Measurements from ENCODE around the gene KIAA1586.
"Not testable (repeated sequence)": the region's sequence is repeated elsewhere in the genome, so short reads cannot be mapped to it uniquely, and the experiment has no call there.

Gene KIAA1586

DNA sequence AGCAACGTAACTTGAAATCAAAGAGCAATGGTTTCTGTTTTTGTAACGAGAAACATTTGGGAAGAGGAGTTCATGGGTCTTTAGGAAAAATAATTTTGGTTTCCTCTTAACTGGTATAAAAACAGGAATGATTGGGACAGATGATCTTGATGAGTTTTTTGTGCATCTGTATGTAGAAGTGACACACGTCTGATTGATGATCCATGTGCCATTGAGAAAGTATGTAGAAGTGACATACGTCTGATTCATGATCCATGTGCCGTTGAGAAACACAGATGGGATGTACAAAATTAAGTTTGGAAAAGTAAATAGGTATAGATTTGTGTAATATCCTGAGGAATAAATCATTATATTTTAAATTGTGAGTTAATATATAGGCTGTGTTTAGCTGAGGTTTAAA, 2.1 kb downstream of the KIAA1586 start:
- DNase-seq, result no peak

- DNase-seq, result no peak
Measured at GRCh38 chr6:57063847-57064246, 17.4 kb downstream of the KIAA1586 start.

DNA sequence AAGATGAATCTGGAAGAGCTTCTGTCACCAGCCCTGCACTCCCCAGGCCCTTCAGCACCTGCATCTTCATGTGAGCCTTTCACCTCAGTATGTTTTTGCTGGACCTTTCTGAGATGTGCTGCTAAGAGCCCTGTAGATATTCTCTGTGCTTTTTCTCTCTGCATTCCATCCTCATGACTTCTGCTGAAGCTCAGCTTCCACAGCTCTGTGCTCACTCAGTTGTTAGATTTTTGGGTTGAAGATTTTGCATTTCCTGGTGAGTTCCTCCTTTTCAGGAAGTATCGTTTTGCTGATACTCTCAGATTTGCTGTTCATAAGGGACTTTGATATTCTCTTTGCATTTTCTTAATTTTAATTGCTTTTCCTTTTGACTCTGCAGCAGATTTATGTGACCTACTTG, 18.3 kb downstream of the KIAA1586 start:
- DNase-seq, result no peak

GRCh38 chr6:57068061-57068460, 21.6 kb downstream of the KIAA1586 start:
- DNase-seq, result no peak

DNA sequence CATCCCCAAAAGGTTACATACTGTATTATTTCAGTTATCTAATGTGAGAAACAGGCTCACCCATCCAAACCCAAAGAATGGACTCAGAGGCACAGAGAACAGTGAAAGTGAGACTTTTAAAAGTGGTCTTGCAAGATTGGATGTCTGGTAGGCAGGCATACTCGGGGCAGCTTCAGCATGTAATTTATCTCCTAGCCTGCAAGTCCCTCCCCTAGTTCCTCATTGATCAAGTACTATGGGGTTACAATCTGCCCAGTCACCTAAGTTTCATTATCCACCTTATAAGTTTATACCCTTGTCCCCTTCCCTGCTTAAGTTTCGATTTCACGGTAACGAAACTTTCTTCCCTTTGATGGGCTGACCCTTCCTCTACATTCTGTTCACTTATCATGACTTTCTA, 22.7 kb downstream of the KIAA1586 start:
- DNase-seq, result no peak

GRCh38 chr6:57069920-57070331, 23.4 kb downstream of the KIAA1586 start:
- DNase-seq, result no peak

DNA sequence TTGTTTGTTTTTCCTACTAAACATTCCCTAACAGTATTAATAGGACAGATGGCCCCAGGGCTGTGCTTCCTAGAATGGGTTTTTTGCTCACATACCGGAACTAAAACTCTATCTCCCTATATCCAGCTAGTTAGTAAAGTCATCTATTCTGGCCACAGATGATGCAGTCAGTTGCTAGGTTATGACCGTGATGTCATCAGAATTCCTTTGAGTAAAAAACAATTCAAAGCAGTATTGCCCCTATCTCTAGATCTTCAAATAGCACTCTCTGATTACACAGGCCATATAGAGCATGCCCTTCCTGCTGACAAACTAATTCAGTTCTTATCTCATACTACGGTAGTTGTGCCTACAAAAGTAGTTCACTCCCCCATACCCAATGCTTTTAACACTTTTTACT, 25.6 kb downstream of the KIAA1586 start:
- no peak for DNase-seq

GRCh38 chr6:57074383-57074782, 27.9 kb downstream of the KIAA1586 start:
- DNase-seq, result no peak

- no peak for DNase-seq
Measured at GRCh38 chr6:57075092-57075491, 28.6 kb downstream of the KIAA1586 start.

- DNase-seq, result no peak
Measured at GRCh38 chr6:57078531-57079207, 32.2 kb downstream of the KIAA1586 start.

- DNase-seq, result no peak
Measured at GRCh38 chr6:57085471-57085870, 39.0 kb downstream of the KIAA1586 start.

DNA sequence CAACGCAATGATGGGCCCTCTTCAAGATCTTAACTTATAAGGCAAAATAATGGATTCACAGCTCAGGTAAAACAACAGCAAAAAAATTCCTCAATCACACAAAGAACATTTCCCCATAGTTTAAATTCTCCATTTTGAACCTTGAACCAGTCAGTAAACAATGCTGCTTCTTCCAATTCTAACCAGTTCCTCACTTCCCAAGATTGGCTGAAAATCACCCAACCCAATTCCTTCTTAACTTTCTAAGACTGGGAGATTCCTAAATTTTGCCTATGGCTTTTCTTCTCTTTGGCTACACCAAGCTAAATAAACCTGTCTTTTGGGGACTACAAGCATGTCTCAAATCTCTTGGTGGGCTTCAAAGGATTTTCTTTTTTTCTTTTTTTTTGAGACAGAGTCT, 40.4 kb downstream of the KIAA1586 start:
- DNase-seq, result no peak

DNA sequence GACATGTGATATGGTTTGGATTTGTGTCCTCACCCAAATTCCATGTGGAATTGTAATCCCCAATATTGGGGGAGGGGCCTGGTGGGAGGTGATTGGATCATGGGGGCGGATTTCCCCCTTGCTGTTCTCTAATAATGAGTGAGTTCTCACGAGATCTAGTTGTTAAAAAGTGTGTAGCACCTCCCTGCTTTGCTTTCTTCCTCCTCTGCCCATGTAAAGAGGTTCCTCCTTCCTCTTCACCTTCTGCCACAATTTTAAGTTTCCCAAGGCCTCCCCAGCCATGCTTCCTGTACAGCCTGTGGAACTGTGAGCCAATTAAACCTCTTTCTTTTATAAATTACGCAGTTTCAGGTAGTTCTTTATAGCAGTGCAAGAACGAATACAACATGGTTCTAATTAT, 41.4 kb downstream of the KIAA1586 start:
- DNase-seq, result no peak

DNA sequence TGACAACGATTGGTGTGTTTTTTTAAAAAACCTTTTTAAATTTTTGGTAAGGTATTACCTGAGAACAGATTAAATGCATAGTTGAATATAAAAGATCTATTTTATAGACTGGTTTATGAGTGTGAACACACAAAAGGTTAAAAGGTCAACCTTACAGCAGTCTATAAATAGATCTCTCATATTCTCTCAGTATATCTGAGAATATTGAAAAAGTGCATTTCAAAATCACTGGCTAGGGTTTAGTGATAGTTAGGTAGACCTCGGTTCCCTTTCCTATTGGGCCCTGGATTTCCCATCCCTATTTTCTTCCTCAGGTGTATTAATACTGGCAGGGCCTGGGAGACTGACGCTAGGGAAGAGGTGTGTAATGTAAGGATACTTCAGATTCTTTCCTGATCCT, 42.8 kb downstream of the KIAA1586 start:
- DNase-seq, result no peak

DNA sequence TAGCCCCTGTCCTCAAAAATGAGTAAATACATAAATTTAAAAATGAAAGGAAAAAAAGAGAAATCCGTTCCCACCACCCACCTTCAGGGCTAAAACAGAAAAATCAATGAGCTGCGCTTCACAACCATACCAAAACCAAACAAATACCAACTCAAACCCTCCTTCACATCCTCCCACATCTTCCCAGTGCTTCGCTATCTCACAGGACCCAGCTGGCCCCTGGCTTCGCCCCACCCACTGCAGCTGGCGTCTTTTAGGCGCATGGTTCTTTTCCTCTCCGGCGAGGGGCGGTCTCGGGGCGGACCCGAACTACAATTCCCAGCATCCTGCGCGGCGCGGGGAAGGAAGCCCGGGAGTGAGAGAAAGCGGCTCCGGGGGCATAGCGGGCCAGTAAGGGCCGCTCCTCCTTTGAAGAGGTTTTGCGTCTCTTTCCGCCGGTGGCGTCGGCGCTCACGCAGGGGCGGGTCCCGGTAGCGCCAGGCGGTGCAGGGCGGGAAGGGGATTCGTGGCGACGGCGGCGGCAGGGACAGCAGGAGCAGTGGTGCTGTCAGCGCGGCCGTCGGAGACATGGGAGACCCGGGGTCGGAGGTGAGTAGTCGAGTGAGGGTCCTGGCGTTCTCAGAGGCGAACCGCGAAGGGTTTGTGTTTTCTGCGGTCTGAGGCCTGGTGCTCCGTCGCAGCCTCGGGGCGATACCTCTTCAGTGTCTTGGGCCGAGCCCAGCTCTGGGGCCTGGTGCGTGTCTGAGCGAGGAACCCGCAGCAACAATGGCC, 43.4 kb downstream of the KIAA1586 start, which contains the start of gene ZNF451:
Gene ZNF451, plus strand, starts transcription at position 502 of the 771 bp plus-strand sequence. Its CDS starts 66 bp downstream, at position 568.
- peak; percentile 95 to 97 for DNase-seq

DNA sequence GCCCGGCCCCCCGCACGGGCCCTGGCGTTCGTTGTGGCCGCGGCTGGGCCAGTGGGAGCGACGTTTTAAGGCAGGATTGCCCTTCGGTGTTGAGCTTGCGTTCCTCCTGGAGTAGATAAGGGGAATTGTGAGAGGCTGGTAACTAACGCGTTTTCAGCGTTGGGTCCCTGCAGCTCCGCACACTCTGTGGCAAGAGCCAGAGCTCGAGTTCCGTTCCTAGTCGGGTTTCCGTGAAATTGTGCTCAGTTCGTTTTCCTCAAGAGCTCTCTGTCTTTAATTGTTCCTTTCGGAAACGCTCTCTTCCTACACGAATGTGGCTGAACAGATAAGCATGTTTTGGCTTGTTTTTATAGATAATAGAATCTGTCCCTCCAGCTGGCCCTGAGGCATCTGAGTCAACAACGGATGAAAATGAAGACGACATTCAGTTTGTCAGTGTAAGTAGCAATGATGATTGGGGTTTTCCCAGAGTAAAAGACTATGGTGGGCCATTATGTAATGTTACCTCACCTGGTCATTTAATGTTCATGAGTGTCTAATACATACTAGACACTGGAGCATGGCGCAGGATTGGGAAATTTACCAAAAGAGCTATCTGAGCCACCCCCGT, 44.1 kb downstream of the KIAA1586 start:
- not testable (repeated sequence) for DNase-seq

DNA sequence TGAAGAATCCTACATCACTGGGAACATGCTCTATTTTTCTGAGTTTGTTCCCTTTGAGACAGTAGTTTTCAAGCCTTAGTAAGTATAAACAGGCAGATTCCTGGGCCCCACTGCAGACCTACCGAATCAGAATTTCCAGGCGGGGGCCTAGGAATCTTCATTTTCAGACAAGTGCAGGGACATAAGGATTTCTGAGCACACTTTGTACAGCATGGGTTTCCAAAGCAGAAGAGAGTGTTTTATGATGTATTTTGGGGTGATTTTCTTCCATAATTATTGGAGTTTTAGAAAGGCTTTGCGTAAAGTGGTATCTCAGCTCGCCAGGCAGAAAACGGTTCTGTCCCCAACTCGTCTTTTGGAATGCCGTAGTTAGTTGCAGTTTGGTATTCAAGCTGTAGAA, 44.9 kb downstream of the KIAA1586 start:
- DNase-seq, result not testable (repeated sequence)

GRCh38 chr6:57094689-57095088, 48.2 kb downstream of the KIAA1586 start:
- DNase-seq, result no peak

- no peak for DNase-seq
Measured at GRCh38 chr6:57097596-57097995, 51.1 kb downstream of the KIAA1586 start.

GRCh38 chr6:57102976-57103375, 56.5 kb downstream of the KIAA1586 start:
- no peak for DNase-seq

- DNase-seq, result no peak
Measured at GRCh38 chr6:57104336-57104735, 57.8 kb downstream of the KIAA1586 start.
